H9 (cell line): Measurements from ENCODE around the gene C10orf120. TPM values are rescaled to one million over a fixed set of nuclear protein-coding genes. Genes with fewer than 3 reads are reported as not detected.

Source experiments
- DNase-seq: peaks from one replicate; pipeline ENCODE4 v3.0.0-alpha.2; 2017
- H2AFZ ChIP-seq: one replicate; pipeline ENCODE4 v1.6.1; 2013; ENCODE audit warnings: mild to moderate bottlenecking, low read length, control low read depth, moderate library complexity
- H2AK5ac ChIP-seq: 2 replicates; pipeline ENCODE4 v1.6.1; 2013; ENCODE audit warnings: low read length, control low read depth, mixed read lengths; ENCODE audit not compliant: insufficient read length
- H2BK120ac ChIP-seq: one replicate; pipeline ENCODE4 v1.6.1; 2013; ENCODE audit warnings: low read depth, mild to moderate bottlenecking, low read length, control low read depth, inconsistent platforms; ENCODE audit not compliant: poor library complexity, severe bottlenecking
- H2BK12ac ChIP-seq: 2 replicates; pipeline ENCODE4 v1.6.1; 2013; ENCODE audit warnings: low read length, control low read depth, mixed read lengths, low read depth; ENCODE audit not compliant: insufficient read length
- H2BK15ac ChIP-seq: 2 replicates; pipeline ENCODE4 v1.6.1; 2013; ENCODE audit warnings: low read depth, low read length, control low read depth
- H2BK20ac ChIP-seq: one replicate; pipeline ENCODE4 v1.6.1; 2013; ENCODE audit warnings: low read depth, mild to moderate bottlenecking, low read length, control low read depth, inconsistent platforms; ENCODE audit not compliant: poor library complexity, severe bottlenecking
- H2BK5ac ChIP-seq: 2 replicates; pipeline ENCODE4 v1.6.1; 2013; ENCODE audit warnings: low read length, control low read depth, mixed read lengths; ENCODE audit not compliant: insufficient read length
- H3K14ac ChIP-seq: 2 replicates; pipeline ENCODE4 v1.6.1; 2013; ENCODE audit warnings: low read length, control low read depth; ENCODE audit not compliant: insufficient read depth
- H3K18ac ChIP-seq: 2 replicates; pipeline ENCODE4 v1.6.1; 2013; ENCODE audit warnings: low read depth, mild to moderate bottlenecking, mixed read lengths, low read length, control low read depth; ENCODE audit not compliant: insufficient read length
- H3K23ac ChIP-seq: 2 replicates; pipeline ENCODE4 v1.6.1; 2013; ENCODE audit warnings: low read length, control low read depth, mixed read lengths, low read depth; ENCODE audit not compliant: insufficient read length
- H3K23me2 ChIP-seq: 2 replicates; pipeline ENCODE4 v1.6.1; 2013; ENCODE audit warnings: low read depth, mild to moderate bottlenecking, mixed read lengths, low read length, control low read depth; ENCODE audit not compliant: insufficient read length, poor library complexity, severe bottlenecking
- H3K27ac ChIP-seq: 2 replicates; pipeline ENCODE4 v1.5.1; 2013; ENCODE audit warnings: low read length, control low read depth, mixed read lengths, low read depth; ENCODE audit not compliant: insufficient read length
- H3K27me3 ChIP-seq: 2 replicates; pipeline ENCODE4 v1.6.1; 2013; ENCODE audit warnings: low read length, control low read depth, inconsistent platforms; ENCODE audit not compliant: insufficient read depth
- H3K4ac ChIP-seq: 2 replicates; pipeline ENCODE4 v1.6.1; 2013; ENCODE audit warnings: low read depth, mild to moderate bottlenecking, control low read depth, inconsistent platforms, low read length, moderate library complexity
- H3K4me1 ChIP-seq: 2 replicates; pipeline ENCODE4 v1.6.1; 2013; ENCODE audit warnings: low read length, control low read depth, inconsistent platforms; ENCODE audit not compliant: insufficient read depth
- H3K4me2 ChIP-seq: 2 replicates; pipeline ENCODE4 v1.6.1; 2013; ENCODE audit warnings: low read length, control low read depth, mixed read lengths; ENCODE audit not compliant: insufficient read length, insufficient read depth
- H3K56ac ChIP-seq: 2 replicates; pipeline ENCODE4 v1.6.1; 2013; ENCODE audit warnings: low read depth, mild to moderate bottlenecking, mixed read lengths, low read length, control low read depth; ENCODE audit not compliant: insufficient read length
- H3K79me1 ChIP-seq: 2 replicates; pipeline ENCODE4 v1.6.1; 2013; ENCODE audit warnings: low read depth, mild to moderate bottlenecking, moderate library complexity, low read length, control low read depth, inconsistent platforms; ENCODE audit not compliant: insufficient read depth, poor library complexity, severe bottlenecking
- H3K79me2 ChIP-seq: 2 replicates; pipeline ENCODE4 v1.6.1; 2013; ENCODE audit warnings: low read length, control low read depth, inconsistent platforms; ENCODE audit not compliant: insufficient read depth
- H3K9ac ChIP-seq: 2 replicates; pipeline ENCODE4 v1.6.1; 2013; ENCODE audit warnings: low read length, control low read depth, mixed read lengths; ENCODE audit not compliant: insufficient read length; ENCODE audit errors: extremely low read depth
- H3K9me3 ChIP-seq: one replicate; pipeline ENCODE4 v1.6.1; 2013; ENCODE audit warnings: low read depth, low read length, inconsistent platforms; ENCODE audit not compliant: control insufficient read depth
- H3T11ph ChIP-seq: one replicate; pipeline ENCODE4 v1.6.1; 2013; ENCODE audit warnings: mild to moderate bottlenecking, low read length, control low read depth, inconsistent platforms
- H4K20me1 ChIP-seq: one replicate; pipeline ENCODE4 v1.6.1; 2013; ENCODE audit not compliant: control insufficient read depth, insufficient read length, insufficient read depth
- H4K5ac ChIP-seq: 2 replicates; pipeline ENCODE4 v1.6.1; 2013; ENCODE audit warnings: low read depth, mild to moderate bottlenecking, mixed read lengths, low read length, control low read depth; ENCODE audit not compliant: insufficient read length
- H4K8ac ChIP-seq: replicated peaks from 2 replicates; pipeline ENCODE4 v1.6.1; 2013; ENCODE audit warnings: low read length, control low read depth, mixed read lengths, low read depth; ENCODE audit not compliant: insufficient read length
- H4K91ac ChIP-seq: 2 replicates; pipeline ENCODE4 v1.6.1; 2013; ENCODE audit warnings: low read depth, mild to moderate bottlenecking, moderate library complexity, mixed read lengths, low read length, control low read depth; ENCODE audit not compliant: insufficient read length
- H3K27ac Mint-ChIP-seq, 3 experiments: 2 replicates in 2 of 3; 3 replicates in 1 of 3; pipeline ENCODE4 v1.8.0; 2020 to 2021; ENCODE audit warnings: mixed read lengths in 3 of 3, mild to moderate bottlenecking in 1 of 3, moderate library complexity in 1 of 3
- H3K27me3 Mint-ChIP-seq: 2 replicates; pipeline ENCODE4 v1.8.0; 2021; ENCODE audit warnings: low read depth, mild to moderate bottlenecking, moderate library complexity, mixed read lengths
- H3K36me3 Mint-ChIP-seq, 3 experiments: 2 replicates in 2 of 3; 3 replicates in 1 of 3; pipeline ENCODE4 v1.8.0; 2020 to 2021; ENCODE audit warnings: low read depth in 3 of 3, mixed read lengths in 3 of 3; ENCODE audit not compliant: insufficient read depth in 1 of 3
- H3K4me1 Mint-ChIP-seq, 2 experiments: 2 replicates each; pipeline ENCODE4 v1.8.0; 2020; ENCODE audit warnings: mixed read lengths in 2 of 2
- H3K4me3 Mint-ChIP-seq, 2 experiments: 2 replicates in 1 of 2; 3 replicates in 1 of 2; pipeline ENCODE4 v1.8.0; 2020 to 2021; ENCODE audit warnings: mild to moderate bottlenecking in 2 of 2, mixed read lengths in 2 of 2, moderate library complexity in 1 of 2
- H3K9me3 Mint-ChIP-seq, 2 experiments: 2 replicates in 1 of 2; 3 replicates in 1 of 2; pipeline ENCODE4 v1.8.0; 2020; ENCODE audit warnings: mild to moderate bottlenecking in 2 of 2, mixed read lengths in 2 of 2, moderate library complexity in 1 of 2
- CTCF ChIP-seq: fragments of 200-600 bp; sonication (generic); conservative IDR thresholded peaks from 3 replicates; pipeline ENCODE4 v1.8.0; 2021; ENCODE audit warnings: antibody characterized with exemption, mild to moderate bottlenecking
- WGBS: extraction: QIAGEN DNeasy Blood & Tissue Kit; methylation state at CpG from one replicate; pipeline ENCODE4 v1.1.7; 2013; ENCODE audit warnings: missing lambda C conversion rate, low lambda C conversion rate, mixed read lengths; ENCODE audit not compliant: insufficient read length; ENCODE audit errors: extremely low coverage; 5-methylcytosine and 5-hydroxymethylcytosine counted together
- total RNA-seq: library from RNA; stranded (reverse); gene quantifications from 2 replicates; pipeline ENCODE4 v1.2.1, GENCODE V29; 2021

Gene C10orf120
- total RNA-seq, 1 experiment from 2014 or later: not detected

GRCh38 chr10:122707535-122707934 lies 7.9 kb upstream of the C10orf120 start:
- no peaks in the 10 kb centered on the region for H3K36me3 Mint-ChIP-seq
- H3K23ac ChIP-seq: no peak overlapping the region

More at GRCh38 chr10:122707535-122707934, 7.9 kb upstream of the C10orf120 start:
- Mint-ChIP-seq H3K4me3 (no peak overlapping the region), H3K27me3 (no peaks in the 10 kb centered on the region), H3K9me3 (no peaks in the 10 kb centered on the region), H3K4me1 (peaks cover 20 to 21% of the 10 kb centered on the region in 2 experiments), H3K27ac (no peak overlapping the region; a peak in 1 of 7 replicates)
- H2BK20ac ChIP-seq: no peak overlapping the region
- H2BK15ac ChIP-seq: no peak overlapping the region
- no peaks in the 10 kb centered on the region for H3K79me1 ChIP-seq
- H2AK5ac ChIP-seq: no peak overlapping the region
- no peak overlapping the region for H3K27ac ChIP-seq
- no peak overlapping the region for H3T11ph ChIP-seq
- no peak overlapping the region for H2BK12ac ChIP-seq
- H4K20me1 ChIP-seq: no peaks in the 10 kb centered on the region
- H3K4ac ChIP-seq: no peak overlapping the region
- H4K91ac ChIP-seq: no peak overlapping the region
- no peak overlapping the region for H2BK5ac ChIP-seq
- WGBS: no CpG with 5 or more reads among the region's 9 CpGs
- no peaks in the 10 kb centered on the region for H3K27me3 ChIP-seq
- no peak overlapping the region for H3K9ac ChIP-seq
- no peak overlapping the region for H2AFZ ChIP-seq
- H3K14ac ChIP-seq: no peak overlapping the region
- H3K23me2 ChIP-seq: no peaks in the 10 kb centered on the region
- no peak overlapping the region for H3K4me2 ChIP-seq
- no peak overlapping the region for H3K18ac ChIP-seq
- no peak overlapping the region for H4K5ac ChIP-seq
- no peak overlapping the region for H2BK120ac ChIP-seq
- H3K56ac ChIP-seq: no peak overlapping the region
- H3K4me1 ChIP-seq: no peaks in the 10 kb centered on the region
- no peak overlapping the region for H4K8ac ChIP-seq
- no peak for DNase-seq
- no peaks in the 10 kb centered on the region; the same call in 1 of the 2 replicates for H3K79me2 ChIP-seq
- no peak for TF ChIP-seq CTCF
- H3K9me3 ChIP-seq: no peaks in the 10 kb centered on the region
